A673 (cell line): ENCODE results near the gene NUP43. TPM values are rescaled to one million over a fixed set of nuclear protein-coding genes. Genes with fewer than 3 reads are reported as not detected.

Source experiments
- BruUV-seq: library from RNA; stranded (reverse); fragments of 400-500 nt; replicated peaks from 2 replicates; lab custom pipeline; 2021; lab: Mats Ljungman, UMichigan
- CTCF ChIA-PET: fragments of 300-600 bp; sonication (Branson Sonifier 250); formaldehyde crosslinking; loops from one replicate; lab custom pipeline; 2022; ENCODE audit warnings: antibody characterized with exemption; lab: Charles Lee
- POLR2A ChIA-PET: fragments of 300-600 bp; sonication (Branson Sonifier 250); formaldehyde crosslinking; loops from one replicate; lab custom pipeline; 2022; ENCODE audit warnings: antibody characterized with exemption; ENCODE audit not compliant: low non-redundant PET; lab: Charles Lee
- DNase-seq: peaks from one replicate; pipeline ENCODE4 v3.0.0-alpha.2; 2015; ENCODE audit warnings: low spot score
- H3K27ac ChIP-seq: fragments of 200-600 bp; sonication (generic); 2 replicates; pipeline ENCODE4 v1.5.1; 2016; ENCODE audit warnings: mixed run types, low read depth, mild to moderate bottlenecking, mixed read lengths, antibody characterized with exemption, low read length; ENCODE audit not compliant: poor library complexity, severe bottlenecking
- H3K27me3 ChIP-seq: fragments of 200-600 bp; sonication (generic); replicated peaks from 2 replicates; pipeline ENCODE4 v1.6.1; 2017; ENCODE audit warnings: mixed run types, low read depth, mild to moderate bottlenecking, mixed read lengths, antibody characterized with exemption, low read length; ENCODE audit not compliant: insufficient read depth, poor library complexity
- H3K36me3 ChIP-seq: fragments of 200-600 bp; sonication (generic); 2 replicates; pipeline ENCODE4 v1.6.1; 2016; ENCODE audit warnings: mixed run types, mild to moderate bottlenecking, mixed read lengths, antibody characterized with exemption, low read length; ENCODE audit not compliant: insufficient read depth, poor library complexity, severe bottlenecking
- H3K4me1 ChIP-seq: fragments of 200-600 bp; sonication (generic); 2 replicates; pipeline ENCODE4 v1.6.1; 2017; ENCODE audit warnings: mixed run types, mild to moderate bottlenecking, mixed read lengths, antibody characterized with exemption, low read length; ENCODE audit not compliant: insufficient read depth, poor library complexity, severe bottlenecking
- H3K4me3 ChIP-seq: fragments of 200-600 bp; sonication (generic); 2 replicates; pipeline ENCODE4 v1.5.1; 2016; ENCODE audit warnings: low read depth, mixed run types, mild to moderate bottlenecking, mixed read lengths, low read length; ENCODE audit not compliant: poor library complexity, severe bottlenecking
- H3K9me3 ChIP-seq: fragments of 200-600 bp; sonication (generic); 2 replicates; pipeline ENCODE4 v1.6.1; 2016; ENCODE audit warnings: mixed run types, low read depth, mild to moderate bottlenecking, mixed read lengths, antibody characterized with exemption, low read length; ENCODE audit not compliant: poor library complexity, severe bottlenecking
- CTCF ChIP-seq: fragments of 300-800, 200-600 bp; sonication (generic); conservative IDR thresholded peaks from 2 replicates; pipeline ENCODE4 v1.5.1; 2017; ENCODE audit warnings: low read depth, mild to moderate bottlenecking, antibody characterized with exemption, low read length, moderate library complexity, mixed read lengths
- EZH2 ChIP-seq: fragments of 200-600 bp; sonication (generic); IDR thresholded peaks from 2 replicates; pipeline ENCODE4 v1.6.1; 2017; ENCODE audit warnings: borderline replicate concordance, low read depth, mild to moderate bottlenecking, mixed read lengths, antibody characterized with exemption, low read length; ENCODE audit not compliant: poor library complexity, severe bottlenecking
- intact Hi-C: fragments of 100-400 bp; cut with micrococcal nuclease; formaldehyde crosslinking; loops from one replicate; pipeline ENCODE4 v1.10.0; 2022; ENCODE audit not compliant: unreplicated experiment
- total RNA-seq: library from RNA; stranded (reverse); gene quantifications from 2 replicates; pipeline ENCODE4 v1.2.3, GENCODE V29; 2021

NUP43 gene
- total RNA-seq, 1 experiment from 2014 or later: 88.5 TPM

- Histone ChIP-seq H3K4me3 (no peak overlapping the region), H3K9me3 (no peaks in the 10 kb centered on the region), H3K4me1 (no peaks in the 10 kb centered on the region), H3K27ac (no peak overlapping the region), H3K27me3 (no peaks in the 10 kb centered on the region), H3K36me3 (peaks cover 39% of the 10 kb centered on the region)
- BruUV-seq: no TSS peak
- POLR2A ChIA-PET: no interaction called here
- intact Hi-C loops: no loop called here
- TF ChIP-seq CTCF (no peak), EZH2 (no peak)
- CTCF ChIA-PET: no interaction called here
- DNase-seq: no peak
These were observed 51.4 kb downstream of the NUP43 start for GRCh38 chr6:149694921-149695320.

- Histone ChIP-seq H3K4me3 (no peak overlapping the region), H3K27me3 (no peaks in the 10 kb centered on the region), H3K4me1 (no peaks in the 10 kb centered on the region), H3K27ac (no peak overlapping the region), H3K36me3 (peaks cover 32% of the 10 kb centered on the region), H3K9me3 (no peaks in the 10 kb centered on the region)
- no peak for TF ChIP-seq EZH2
- TF ChIP-seq CTCF: no peak
- intact Hi-C loops: no loop called here
- BruUV-seq: no TSS peak
- CTCF ChIA-PET: no interaction called here
- POLR2A ChIA-PET: no interaction called here
- no peak for DNase-seq
These were observed 55.1 kb downstream of the NUP43 start for GRCh38 chr6:149691201-149691600.

- Histone ChIP-seq H3K4me3 (no peak overlapping the region), H3K27me3 (no peaks in the 10 kb centered on the region), H3K4me1 (no peaks in the 10 kb centered on the region), H3K9me3 (no peaks in the 10 kb centered on the region), H3K36me3 (peaks cover 21% of the 10 kb centered on the region), H3K27ac (no peak overlapping the region)
- BruUV-seq: no TSS peak
- no peak for DNase-seq
- CTCF ChIA-PET: interaction anchor here (0.6 kb wide), 1 partner anchor 38 kb away, joined by 3 read pairs; no protein-coding TSS in a partner anchor
- no peak for TF ChIP-seq CTCF
- POLR2A ChIA-PET: no interaction called here
- intact Hi-C loops: no loop called here
These were observed 60.1 kb downstream of the NUP43 start for GRCh38 chr6:149686230-149686629.
